Stimulated activated CD8-positive, alpha-beta memory T cell treated with anti-CD3 and anti-CD28 coated beads, Interleukin-7, amount 100 ng/mL, for 24 hours (primary cell): ENCODE measurements around the gene GJB4.
"Not testable (repeated sequence)": the region's sequence is repeated elsewhere in the genome, so short reads cannot be mapped to it uniquely, and the experiment has no call there.

ENCODE experiments used
- DNase-seq: peaks from one replicate; pipeline ENCODE4 v3.0.0-alpha.2; 2020; ENCODE audit warnings: low read depth

Gene GJB4

GRCh38 chr1:34800214-34800613, 40.7 kb downstream of the GJB4 start:
- DNase-seq = no peak

DNA sequence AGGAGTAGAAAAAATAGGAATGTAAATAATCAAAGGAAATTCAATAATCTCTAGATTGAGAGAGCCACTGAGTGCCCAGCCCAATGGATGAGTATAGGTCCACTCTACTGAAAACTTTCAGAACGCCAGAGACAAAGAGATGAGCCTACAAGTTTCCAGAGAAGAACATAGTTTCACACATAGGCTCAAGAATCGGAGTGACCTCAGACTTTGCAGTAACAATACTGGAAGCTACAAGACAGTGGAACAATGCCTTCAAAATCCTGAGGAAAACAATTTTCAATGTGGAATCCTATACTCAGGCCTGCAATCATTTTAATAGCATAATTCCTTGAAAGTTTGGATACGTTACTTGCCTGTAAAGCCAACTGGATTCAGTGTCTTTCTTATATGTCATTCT, 44.2 kb downstream of the GJB4 start:
- DNase-seq = no peak

GRCh38 chr1:34806396-34806795, 46.9 kb downstream of the GJB4 start:
- DNase-seq = no peak

- no peak for DNase-seq
Observed at GRCh38 chr1:34808051-34808810, 48.7 kb downstream of the GJB4 start.

DNA sequence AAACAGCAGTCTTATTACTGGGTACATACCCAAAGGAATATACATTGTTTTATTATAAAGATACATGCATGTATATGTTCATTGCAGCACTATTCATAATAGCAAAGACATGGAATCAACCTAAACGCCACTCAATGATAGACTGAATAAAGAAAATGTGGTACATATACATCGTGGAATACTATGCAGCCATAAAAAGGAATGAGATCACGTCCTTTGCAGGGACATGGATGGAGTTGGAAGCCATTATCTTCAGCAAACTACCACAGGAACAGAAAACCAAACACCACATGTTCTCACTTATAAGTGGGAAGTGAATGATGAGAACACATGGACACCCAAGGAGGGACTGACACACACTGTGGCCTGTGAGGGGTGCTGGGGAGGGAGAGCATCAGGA, 51.2 kb downstream of the GJB4 start:
- not testable (repeated sequence) for DNase-seq
